ENCODE results near the gene CTIF.

Gene CTIF

DNA sequence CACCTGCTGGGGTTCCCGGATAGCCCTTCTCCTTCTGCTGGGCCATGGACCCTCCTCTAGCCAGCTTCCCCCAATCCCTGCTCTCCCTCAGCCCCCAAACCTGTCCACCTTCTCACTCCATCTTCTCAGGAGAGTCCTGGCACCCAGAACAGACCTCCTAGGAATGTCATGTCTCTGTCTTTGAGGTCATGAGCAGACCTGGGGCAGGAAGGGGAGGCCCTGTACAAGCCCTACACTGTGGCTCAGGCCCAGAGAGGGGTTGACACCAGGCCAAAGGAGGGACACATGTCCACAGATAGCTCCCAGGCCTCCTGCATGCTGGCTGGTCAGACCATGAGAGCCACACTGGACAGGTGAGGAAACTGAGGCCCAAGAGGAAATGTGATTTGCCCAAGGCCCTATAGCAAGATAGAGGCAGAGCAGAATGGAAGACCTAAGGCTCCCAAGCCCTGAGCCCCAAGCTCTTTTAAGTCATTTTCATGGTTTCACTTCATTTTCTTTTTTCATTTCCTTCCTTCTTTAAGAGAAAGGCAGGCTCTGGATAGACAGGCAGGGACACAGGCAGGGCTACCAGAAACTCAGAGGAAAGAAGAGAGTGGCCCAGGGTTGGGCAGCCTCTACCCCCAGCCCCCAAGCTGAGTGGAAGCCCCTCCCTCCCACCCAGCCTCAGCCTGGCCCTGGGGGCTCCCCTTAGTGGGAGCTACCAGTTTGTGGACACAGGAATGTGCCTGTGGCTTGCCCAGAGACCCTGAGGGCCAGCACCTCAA lies 252.2 kb downstream of the CTIF start:
- Histone ChIP-seq H3K27me3 (ENCODE audit: control insufficient read depth, insufficient read depth, low read length) (no peaks in the 10 kb centered on the region), H2AFZ (no peak overlapping the region), H3K36me3 (ENCODE audit: control insufficient read depth, insufficient read depth, low read length) (no peaks in the 10 kb centered on the region), H3K9me3 (ENCODE audit: control insufficient read depth, low read length) (no peaks in the 10 kb centered on the region), H3K4me1 (peaks cover 26% of the 10 kb centered on the region), H3K4me3 (ENCODE audit: low read depth, low read length) (no peak overlapping the region), H3K9ac (no peak overlapping the region), H3K27ac (peak overlapping the region; percentile 68), H3K79me2 (no peaks in the 10 kb centered on the region), H3K4me2 (ENCODE audit: low read length) (no peak overlapping the region)
- TF ChIP-seq, protein P1, sequence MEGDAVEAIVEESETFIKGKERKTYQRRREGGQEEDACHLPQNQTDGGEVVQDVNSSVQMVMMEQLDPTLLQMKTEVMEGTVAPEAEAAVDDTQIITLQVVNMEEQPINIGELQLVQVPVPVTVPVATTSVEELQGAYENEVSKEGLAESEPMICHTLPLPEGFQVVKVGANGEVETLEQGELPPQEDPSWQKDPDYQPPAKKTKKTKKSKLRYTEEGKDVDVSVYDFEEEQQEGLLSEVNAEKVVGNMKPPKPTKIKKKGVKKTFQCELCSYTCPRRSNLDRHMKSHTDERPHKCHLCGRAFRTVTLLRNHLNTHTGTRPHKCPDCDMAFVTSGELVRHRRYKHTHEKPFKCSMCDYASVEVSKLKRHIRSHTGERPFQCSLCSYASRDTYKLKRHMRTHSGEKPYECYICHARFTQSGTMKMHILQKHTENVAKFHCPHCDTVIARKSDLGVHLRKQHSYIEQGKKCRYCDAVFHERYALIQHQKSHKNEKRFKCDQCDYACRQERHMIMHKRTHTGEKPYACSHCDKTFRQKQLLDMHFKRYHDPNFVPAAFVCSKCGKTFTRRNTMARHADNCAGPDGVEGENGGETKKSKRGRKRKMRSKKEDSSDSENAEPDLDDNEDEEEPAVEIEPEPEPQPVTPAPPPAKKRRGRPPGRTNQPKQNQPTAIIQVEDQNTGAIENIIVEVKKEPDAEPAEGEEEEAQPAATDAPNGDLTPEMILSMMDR (IDR thresholded peaks at IDR 0.05): no peak

DNA sequence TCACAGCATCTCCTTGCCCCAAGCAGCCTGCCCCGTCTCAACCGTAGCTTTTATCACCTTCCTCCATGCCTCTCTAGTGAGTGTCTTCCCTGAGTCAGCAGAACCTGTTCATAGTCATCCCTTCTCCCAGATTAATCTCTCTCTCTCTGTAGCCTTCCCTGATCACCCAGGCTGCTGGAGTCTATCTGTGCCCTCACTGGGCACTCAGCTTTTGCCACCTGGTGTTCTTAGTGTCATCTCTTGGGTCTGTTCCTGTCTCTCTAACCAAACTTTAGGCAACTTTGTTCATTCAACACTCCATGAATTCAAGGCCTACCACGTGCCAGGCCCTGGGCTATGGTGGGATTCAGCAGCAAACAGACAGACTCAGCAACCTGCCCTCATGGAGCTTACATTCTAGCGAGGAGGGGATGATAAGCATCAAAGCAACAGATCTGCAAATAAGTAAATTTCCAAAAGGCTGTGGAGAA lies 252.8 kb downstream of the CTIF start:
- Histone ChIP-seq H3K4me1 (peaks cover 26% of the 10 kb centered on the region), H3K79me2 (no peaks in the 10 kb centered on the region), H3K4me3 (ENCODE audit: low read depth, low read length) (no peak overlapping the region), H3K27me3 (ENCODE audit: control insufficient read depth, insufficient read depth, low read length) (no peaks in the 10 kb centered on the region), H2AFZ (no peak overlapping the region), H3K27ac (peak overlapping the region; percentile 68), H3K9ac (no peak overlapping the region), H3K9me3 (ENCODE audit: control insufficient read depth, low read length) (no peaks in the 10 kb centered on the region), H3K4me2 (ENCODE audit: low read length) (no peak overlapping the region), H3K36me3 (ENCODE audit: control insufficient read depth, insufficient read depth, low read length) (no peaks in the 10 kb centered on the region)
- TF ChIP-seq, protein P1 (IDR thresholded peaks at IDR 0.05): no peak

DNA sequence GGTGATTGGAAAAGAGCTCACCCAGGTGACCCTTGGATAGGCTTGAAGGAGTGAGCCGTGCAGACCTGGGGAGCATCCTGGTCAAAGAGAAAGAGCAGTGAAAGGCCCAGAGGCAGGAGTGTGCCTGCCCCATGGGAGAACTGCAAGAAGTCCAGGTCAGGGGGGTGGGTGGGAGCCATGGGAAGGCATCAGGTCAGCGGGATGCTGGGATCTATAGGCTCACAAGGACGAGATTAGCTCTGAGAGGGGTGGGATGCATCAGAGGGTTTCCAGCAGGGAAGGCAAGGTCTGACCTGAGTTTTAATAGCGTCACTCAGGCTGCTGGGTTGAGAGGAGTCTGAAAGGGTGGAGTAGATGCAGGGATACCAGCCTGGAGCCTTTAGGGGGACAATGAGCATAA lies 253.3 kb downstream of the CTIF start:
- Histone ChIP-seq H3K36me3 (ENCODE audit: control insufficient read depth, insufficient read depth, low read length) (no peaks in the 10 kb centered on the region), H2AFZ (no peak overlapping the region), H3K4me1 (peaks cover 26% of the 10 kb centered on the region), H3K4me3 (ENCODE audit: low read depth, low read length) (no peak overlapping the region), H3K27me3 (ENCODE audit: control insufficient read depth, insufficient read depth, low read length) (no peaks in the 10 kb centered on the region), H3K9ac (no peak overlapping the region), H3K79me2 (no peaks in the 10 kb centered on the region), H3K27ac (no peak overlapping the region), H3K9me3 (ENCODE audit: control insufficient read depth, low read length) (no peaks in the 10 kb centered on the region), H3K4me2 (ENCODE audit: low read length) (no peak overlapping the region)
- TF ChIP-seq, protein P1 (IDR thresholded peaks at IDR 0.05): no peak

DNA sequence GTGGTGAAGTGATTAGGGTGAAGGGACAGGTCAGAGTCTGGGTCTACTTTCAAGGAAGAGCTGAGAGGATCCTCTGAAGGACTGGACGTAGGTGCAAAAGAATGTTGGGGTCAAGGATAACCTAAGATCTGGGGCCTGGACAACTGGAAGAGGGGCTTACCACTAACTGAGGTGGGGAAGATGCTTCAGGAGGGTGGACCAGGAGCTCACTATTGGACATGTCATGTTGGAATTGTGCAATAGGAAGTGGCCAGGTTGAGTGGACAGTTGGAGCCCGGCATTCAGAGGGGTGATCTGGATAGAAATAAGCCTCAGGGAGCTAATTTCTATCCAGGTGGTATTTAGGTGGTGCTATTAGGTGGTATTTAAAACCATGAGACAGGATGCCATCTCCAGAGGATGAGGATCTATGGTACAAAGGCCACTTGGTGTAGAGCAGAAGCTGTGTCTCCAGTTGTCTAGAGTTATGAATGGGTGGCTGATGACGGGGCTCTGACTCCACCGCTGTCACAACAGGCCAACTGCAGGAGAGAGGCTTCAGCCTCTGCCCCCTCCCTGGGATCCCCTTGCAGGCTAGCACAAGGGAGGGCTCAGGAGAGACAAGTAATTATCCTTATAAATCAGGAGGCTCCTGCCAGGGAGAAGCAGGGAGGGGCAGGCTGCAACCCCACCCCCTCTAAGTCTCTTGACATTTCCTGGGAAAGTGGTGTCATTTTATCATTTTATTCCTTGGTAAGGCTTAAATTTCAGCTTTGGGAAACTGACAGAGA lies 254.0 kb downstream of the CTIF start:
- Histone ChIP-seq H3K4me2 (ENCODE audit: low read length) (no peak overlapping the region), H3K79me2 (no peaks in the 10 kb centered on the region), H3K27me3 (ENCODE audit: control insufficient read depth, insufficient read depth, low read length) (no peaks in the 10 kb centered on the region), H3K4me3 (ENCODE audit: low read depth, low read length) (no peak overlapping the region), H2AFZ (no peak overlapping the region), H3K4me1 (peaks cover 26% of the 10 kb centered on the region), H3K27ac (no peak overlapping the region), H3K9ac (no peak overlapping the region), H3K9me3 (ENCODE audit: control insufficient read depth, low read length) (no peaks in the 10 kb centered on the region), H3K36me3 (ENCODE audit: control insufficient read depth, insufficient read depth, low read length) (no peaks in the 10 kb centered on the region)
- TF ChIP-seq, protein P1 (IDR thresholded peaks at IDR 0.05): no peak
